Naive B cell (primary cell): Measurements from ENCODE around the gene NTRK3. TPM values are rescaled to one million over a fixed set of nuclear protein-coding genes. Genes with fewer than 3 reads are reported as not detected.
A peak's percentile ranks its signal among the peaks of the same experiment; 100 is the strongest.

ENCODE experiments used
- ATAC-seq, 2 donors: fragments of 150-1000 bp; cut with Tn5 transposase; 2 replicates each; pipeline ENCODE4 v1.10.0; 2021; ENCODE audit warnings: low read depth in 2 of 2, mild to moderate bottlenecking in 2 of 2, moderate library complexity in 2 of 2
- DNase-seq: peaks from one replicate; pipeline ENCODE4 v3.0.0; 2022
- H3K27ac Mint-ChIP-seq, 6 donors: one replicate each; pipeline ENCODE4 v1.8.0; 2020 to 2022; ENCODE audit warnings: mild to moderate bottlenecking in 6 of 6, mixed read lengths in 6 of 6, moderate library complexity in 5 of 6, inconsistent platforms in 2 of 6
- H3K27me3 Mint-ChIP-seq, 3 donors: one replicate each; pipeline ENCODE4 v1.8.0; 2021 to 2022; ENCODE audit warnings: mixed read lengths in 3 of 3, mild to moderate bottlenecking in 1 of 3
- H3K36me3 Mint-ChIP-seq, 2 donors: one replicate each; pipeline ENCODE4 v1.8.0; 2020 to 2022; ENCODE audit warnings: mixed read lengths in 2 of 2, inconsistent platforms in 1 of 2, mild to moderate bottlenecking in 1 of 2
- H3K4me1 Mint-ChIP-seq, 3 donors: one replicate each; pipeline ENCODE4 v1.8.0; 2020 to 2022; ENCODE audit warnings: mixed read lengths in 3 of 3, inconsistent platforms in 1 of 3, mild to moderate bottlenecking in 1 of 3, moderate library complexity in 1 of 3
- H3K4me3 Mint-ChIP-seq, 8 donors: one replicate each; pipeline ENCODE4 v1.8.0; 2020 to 2022; ENCODE audit warnings: mild to moderate bottlenecking in 8 of 8, mixed read lengths in 8 of 8, moderate library complexity in 8 of 8, inconsistent platforms in 2 of 8
- H3K9me3 Mint-ChIP-seq, 7 donors: one replicate each; pipeline ENCODE4 v1.8.0; 2020 to 2022; ENCODE audit warnings: mixed read lengths in 7 of 7, mild to moderate bottlenecking in 5 of 7, inconsistent platforms in 2 of 7, moderate library complexity in 1 of 7
- polyA plus RNA-seq, 6 donors: library from polyadenylated mRNA; unstranded; fragments of 300-500 nt; fragmentation: Illumina TruSeq; gene quantifications; one replicate each; pipeline ENCODE4 v1.2.3, GENCODE V29; 2021; ENCODE audit warnings: low read depth in 6 of 6

Gene NTRK3
- polyA plus RNA-seq, 6 donors from 2014 or later, result not detected

DNA sequence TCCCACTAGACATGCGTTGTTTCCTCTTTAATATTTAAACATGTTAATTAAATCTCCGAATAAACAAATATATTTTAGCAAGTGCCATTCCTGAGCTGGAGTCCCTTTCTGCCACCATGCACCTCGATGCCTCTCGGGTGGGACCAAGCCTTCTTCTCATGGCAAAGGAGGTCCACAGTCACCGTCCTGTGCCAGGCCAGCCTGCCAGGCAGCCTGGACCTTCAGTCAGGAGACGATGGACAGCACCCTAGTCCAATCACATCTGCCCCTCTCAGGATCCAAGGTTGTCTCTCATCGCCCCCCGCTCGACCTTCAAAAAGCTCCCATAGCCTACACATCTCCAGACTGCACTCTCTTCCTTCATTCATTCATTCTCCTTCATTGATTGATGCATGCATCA lies 22.6 kb downstream of the NTRK3 start:
- H3K27ac Mint-ChIP-seq, result no peak overlapping the region
- H3K36me3 Mint-ChIP-seq, result no peaks in the 10 kb centered on the region
- H3K4me3 Mint-ChIP-seq, result no peak overlapping the region
- H3K4me1 Mint-ChIP-seq, result no peaks in the 10 kb centered on the region
- ATAC-seq, result no peak
- peaks cover 0 to 5% (median 0%) of the 10 kb centered on the region in 7 donors for H3K9me3 Mint-ChIP-seq
- DNase-seq, result no peak
- peaks cover 23 to 31% (median 24%) of the 10 kb centered on the region in 3 donors for H3K27me3 Mint-ChIP-seq

DNA sequence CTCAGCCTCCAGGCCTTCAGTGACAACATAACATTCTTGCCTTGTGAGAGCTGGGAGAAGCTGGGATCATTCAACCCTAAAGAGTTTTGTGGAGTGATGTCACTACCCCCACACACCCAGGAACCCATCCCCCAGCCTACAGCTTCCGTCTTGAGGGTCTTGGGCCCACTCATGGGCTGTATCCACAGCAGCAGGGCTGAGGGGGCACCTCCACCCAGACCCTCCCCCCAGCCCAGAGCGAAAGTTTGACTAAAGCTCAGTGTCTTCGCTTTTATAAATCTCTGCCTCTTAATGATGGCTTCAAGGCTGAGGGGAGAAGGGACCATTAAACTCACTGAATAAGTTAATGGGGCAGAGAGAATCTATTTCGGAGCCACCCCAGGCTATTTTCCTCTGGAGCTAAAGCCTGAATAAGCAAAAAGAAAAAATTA lies 23.8 kb downstream of the NTRK3 start:
- Mint-ChIP-seq H3K27me3 (peaks cover 21 to 38% (median 34%) of the 10 kb centered on the region in 3 donors), H3K27ac (no peak overlapping the region), H3K4me1 (no peaks in the 10 kb centered on the region), H3K4me3 (no peak overlapping the region), H3K36me3 (no peaks in the 10 kb centered on the region), H3K9me3 (peaks cover 0 to 9% (median 0%) of the 10 kb centered on the region in 7 donors)
- DNase-seq (no peak), ATAC-seq (no peak)

DNA sequence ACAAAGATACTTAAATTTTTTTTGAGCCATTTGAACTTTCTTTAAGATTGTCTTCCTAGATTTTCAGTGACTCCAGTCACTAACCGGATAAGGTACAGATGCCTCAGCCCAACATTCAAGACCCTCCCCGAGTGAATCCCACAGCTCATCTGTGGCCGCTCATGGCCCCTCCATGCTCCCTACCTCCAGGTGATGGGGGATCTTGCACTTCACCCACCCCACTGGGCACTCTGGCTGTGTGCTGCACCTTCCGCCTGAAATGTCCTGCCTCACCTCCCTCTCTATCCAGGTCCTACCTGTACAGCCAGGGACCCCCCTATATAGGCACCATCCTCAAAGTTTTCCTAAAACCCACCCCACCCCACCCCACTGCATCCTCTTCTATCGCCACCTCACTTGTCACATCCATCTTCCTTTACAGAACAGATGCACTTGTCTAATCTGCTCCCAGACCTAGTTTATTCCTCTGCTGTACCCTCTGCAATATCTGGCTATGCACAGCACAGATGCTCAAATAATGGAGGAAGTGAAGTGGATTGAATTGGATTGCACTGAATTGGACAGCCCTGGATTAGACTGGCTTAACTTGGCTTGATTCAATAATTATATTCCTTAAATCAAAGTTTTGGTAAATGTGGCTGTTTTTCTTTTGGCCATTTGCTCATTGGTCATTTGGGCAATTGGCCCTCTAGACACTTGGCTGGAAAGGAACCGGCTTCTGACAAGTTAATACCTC lies 24.5 kb downstream of the NTRK3 start:
- no peak for DNase-seq
- Mint-ChIP-seq H3K27ac (no peak overlapping the region), H3K4me1 (no peaks in the 10 kb centered on the region), H3K4me3 (no peak overlapping the region), H3K9me3 (peaks cover 0 to 10% (median 0%) of the 10 kb centered on the region in 7 donors), H3K27me3 (peaks cover 26 to 45% (median 36%) of the 10 kb centered on the region in 3 donors), H3K36me3 (no peaks in the 10 kb centered on the region)
- ATAC-seq, result no peak

DNA sequence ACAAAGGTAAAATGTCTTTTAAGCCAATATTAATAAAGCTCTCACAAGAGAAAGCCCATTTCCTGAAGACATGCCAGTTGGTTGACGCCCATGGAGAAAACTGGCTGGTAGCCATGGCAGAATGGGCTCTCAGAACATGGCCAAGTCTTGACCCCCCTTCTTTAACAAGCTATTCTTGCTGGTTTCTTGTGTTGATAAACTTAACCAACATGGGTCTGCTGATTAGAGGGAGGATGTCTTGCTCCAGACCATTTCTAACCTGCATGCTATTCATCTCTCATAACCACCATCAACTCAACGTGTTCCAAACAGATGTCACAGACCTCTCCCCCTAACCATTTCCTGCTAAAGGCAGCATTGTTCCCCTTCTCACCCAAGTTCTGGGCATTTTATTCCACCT lies 25.7 kb downstream of the NTRK3 start:
- H3K9me3 Mint-ChIP-seq, result peaks cover 0 to 10% (median 0%) of the 10 kb centered on the region in 7 donors
- H3K27ac Mint-ChIP-seq, result no peak overlapping the region
- no peak for DNase-seq
- no peaks in the 10 kb centered on the region for H3K36me3 Mint-ChIP-seq
- no peaks in the 10 kb centered on the region for H3K4me1 Mint-ChIP-seq
- peaks cover 31 to 47% (median 31%) of the 10 kb centered on the region in 3 donors for H3K27me3 Mint-ChIP-seq
- no peak overlapping the region for H3K4me3 Mint-ChIP-seq
- no peak for ATAC-seq

DNA sequence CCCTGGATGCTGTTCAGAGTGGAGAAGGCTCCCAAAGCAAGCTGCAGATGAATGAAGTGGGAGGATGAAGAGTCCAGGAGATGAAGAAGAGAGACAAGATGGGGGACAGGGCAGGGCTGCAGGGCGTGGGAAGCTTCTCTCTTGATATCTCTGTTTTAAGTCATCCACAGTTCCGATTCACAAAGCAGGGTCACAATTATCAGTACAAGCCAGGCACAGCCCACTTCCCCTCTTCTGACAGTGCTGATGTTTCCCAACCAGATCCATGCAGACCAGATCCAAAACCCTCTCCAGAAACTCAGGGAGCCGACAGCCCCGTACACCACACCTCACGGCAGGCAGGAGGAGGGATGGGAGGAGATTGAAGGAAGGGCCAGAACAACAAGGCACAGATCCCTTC lies 31.1 kb downstream of the NTRK3 start:
- H3K4me1 Mint-ChIP-seq, result no peaks in the 10 kb centered on the region
- DNase-seq (no peak), ATAC-seq (no peak)
- H3K36me3 Mint-ChIP-seq, result no peaks in the 10 kb centered on the region
- peaks cover 0 to 10% (median 0%) of the 10 kb centered on the region in 7 donors for H3K9me3 Mint-ChIP-seq
- H3K27me3 Mint-ChIP-seq, result peaks cover 21 to 33% (median 23%) of the 10 kb centered on the region in 3 donors
- H3K4me3 Mint-ChIP-seq, result no peak overlapping the region
- H3K27ac Mint-ChIP-seq, result peak overlapping the region in 2 of 6 donors; percentile 21 to 58

DNA sequence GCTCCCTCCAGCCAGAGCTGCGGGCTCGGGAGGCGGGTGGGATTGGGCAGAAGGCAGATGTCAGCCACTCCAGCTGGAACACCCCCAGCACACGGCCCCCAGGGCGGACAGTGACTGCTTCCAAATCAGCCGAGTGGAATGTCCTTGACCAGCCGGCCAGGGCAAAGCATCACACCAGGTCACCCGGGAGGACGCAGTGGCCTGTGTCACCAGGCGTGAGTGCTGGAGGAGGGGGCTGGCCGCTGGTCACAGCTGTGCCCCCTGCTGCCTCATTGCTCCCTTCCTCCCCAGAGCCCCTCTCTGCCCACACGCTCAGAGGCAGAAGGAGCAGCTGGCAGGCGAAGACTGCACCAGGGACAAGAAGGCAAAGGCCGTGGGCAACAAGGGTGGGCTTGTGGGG lies 33.5 kb downstream of the NTRK3 start:
- no peaks in the 10 kb centered on the region for H3K4me1 Mint-ChIP-seq
- peaks cover 0 to 3% (median 0%) of the 10 kb centered on the region in 7 donors for H3K9me3 Mint-ChIP-seq
- no peaks in the 10 kb centered on the region for H3K36me3 Mint-ChIP-seq
- ATAC-seq (no peak), DNase-seq (no peak)
- H3K27ac Mint-ChIP-seq, result no peak overlapping the region
- H3K27me3 Mint-ChIP-seq, result peaks cover 14 to 25% (median 16%) of the 10 kb centered on the region in 3 donors
- no peak overlapping the region for H3K4me3 Mint-ChIP-seq

DNA sequence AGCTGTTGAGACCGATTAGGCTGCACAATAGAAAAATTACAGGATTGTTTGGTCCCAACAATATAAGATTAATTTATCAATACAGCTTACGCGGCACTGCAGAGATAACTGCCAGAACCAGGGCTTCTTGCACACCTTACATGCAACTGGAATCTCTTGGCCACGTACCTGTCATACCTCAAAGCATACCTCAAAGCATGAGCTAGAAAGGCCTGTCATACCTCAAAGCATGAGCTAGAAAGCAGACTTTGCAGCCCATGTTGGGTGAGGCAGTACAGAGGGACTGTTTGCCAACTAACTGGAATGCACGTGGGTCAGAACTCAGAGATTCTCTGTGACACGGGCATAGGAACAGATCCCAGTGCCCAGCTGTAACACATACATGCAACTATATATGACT lies 34.7 kb downstream of the NTRK3 start:
- Mint-ChIP-seq H3K36me3 (no peaks in the 10 kb centered on the region), H3K4me1 (no peaks in the 10 kb centered on the region), H3K27me3 (peaks cover 7 to 14% (median 11%) of the 10 kb centered on the region in 3 donors), H3K9me3 (peaks cover 0 to 7% (median 2%) of the 10 kb centered on the region in 7 donors), H3K27ac (no peak overlapping the region), H3K4me3 (no peak overlapping the region)
- DNase-seq, result no peak
- ATAC-seq, result no peak

DNA sequence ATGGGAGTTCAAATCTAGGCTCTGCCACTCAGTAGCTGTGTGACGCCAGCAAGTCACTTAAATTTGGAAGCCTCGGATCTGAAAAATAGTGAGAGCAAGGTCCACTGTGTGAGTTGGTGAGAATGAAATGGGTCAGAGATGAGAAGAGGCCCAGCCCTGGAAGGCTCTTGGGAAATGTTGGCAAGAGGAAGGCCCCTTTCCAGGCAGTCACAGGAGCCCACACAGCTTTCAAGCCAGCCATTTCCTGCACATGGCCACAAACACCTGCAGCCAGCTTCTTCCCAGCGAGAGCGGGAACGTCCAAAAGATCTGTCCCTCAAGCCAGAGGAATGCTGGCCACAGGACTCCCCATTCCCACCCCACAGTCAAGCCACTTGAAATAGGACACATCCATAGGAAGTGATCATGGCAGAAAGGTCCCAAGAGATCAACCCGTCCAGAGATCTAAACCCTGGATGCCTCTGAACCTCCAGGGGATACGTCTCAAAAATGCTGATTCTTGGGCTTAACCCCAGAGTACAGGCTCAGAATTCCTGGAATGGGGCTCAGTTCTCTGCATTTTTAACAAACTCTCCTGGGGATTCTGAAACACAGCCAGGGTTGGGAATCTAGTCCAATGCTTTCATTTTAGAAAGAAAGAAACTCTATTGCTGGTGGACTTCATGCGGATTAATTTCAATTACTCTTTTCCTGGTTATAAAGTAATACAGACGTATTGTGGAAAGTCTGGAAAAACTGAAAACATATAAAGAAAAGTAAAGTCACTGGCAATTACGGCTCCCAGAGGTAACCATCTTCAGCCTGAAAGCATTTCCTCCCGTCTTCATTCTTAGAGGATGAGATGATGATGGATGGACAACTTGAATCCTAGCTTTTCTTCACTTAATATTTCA lies 35.9 kb downstream of the NTRK3 start:
- ATAC-seq (no peak), DNase-seq (no peak)
- Mint-ChIP-seq H3K4me1 (no peaks in the 10 kb centered on the region), H3K27ac (no peak overlapping the region), H3K9me3 (peaks cover 0 to 10% (median 2%) of the 10 kb centered on the region in 7 donors), H3K36me3 (no peaks in the 10 kb centered on the region), H3K27me3 (peaks cover 5 to 12% (median 9%) of the 10 kb centered on the region in 3 donors), H3K4me3 (no peak overlapping the region)

DNA sequence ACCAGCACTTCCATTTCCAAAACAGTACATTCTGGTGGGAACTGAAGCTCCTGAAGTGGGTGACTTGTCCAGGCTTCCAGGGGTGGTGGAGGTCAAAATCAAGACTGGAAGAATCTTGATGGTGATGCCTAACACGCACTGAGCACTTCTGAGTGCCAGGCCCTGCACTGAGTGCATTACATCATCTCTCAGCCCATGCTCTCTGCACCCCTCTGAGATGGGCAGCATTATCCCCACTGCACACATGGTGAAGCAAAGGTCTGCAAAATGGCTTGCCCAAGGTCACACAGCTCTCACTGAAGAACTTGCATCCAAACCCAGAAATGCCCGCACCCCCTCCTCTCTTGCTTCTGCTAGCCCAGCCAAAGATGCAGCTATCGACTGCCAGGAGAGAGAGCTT lies 36.9 kb downstream of the NTRK3 start:
- Mint-ChIP-seq H3K27me3 (peaks cover 0 to 5% (median 1%) of the 10 kb centered on the region in 3 donors), H3K27ac (no peak overlapping the region), H3K9me3 (peaks cover 0 to 10% (median 2%) of the 10 kb centered on the region in 7 donors), H3K4me1 (no peaks in the 10 kb centered on the region), H3K4me3 (no peak overlapping the region), H3K36me3 (no peaks in the 10 kb centered on the region)
- ATAC-seq, result no peak
- DNase-seq, result no peak

DNA sequence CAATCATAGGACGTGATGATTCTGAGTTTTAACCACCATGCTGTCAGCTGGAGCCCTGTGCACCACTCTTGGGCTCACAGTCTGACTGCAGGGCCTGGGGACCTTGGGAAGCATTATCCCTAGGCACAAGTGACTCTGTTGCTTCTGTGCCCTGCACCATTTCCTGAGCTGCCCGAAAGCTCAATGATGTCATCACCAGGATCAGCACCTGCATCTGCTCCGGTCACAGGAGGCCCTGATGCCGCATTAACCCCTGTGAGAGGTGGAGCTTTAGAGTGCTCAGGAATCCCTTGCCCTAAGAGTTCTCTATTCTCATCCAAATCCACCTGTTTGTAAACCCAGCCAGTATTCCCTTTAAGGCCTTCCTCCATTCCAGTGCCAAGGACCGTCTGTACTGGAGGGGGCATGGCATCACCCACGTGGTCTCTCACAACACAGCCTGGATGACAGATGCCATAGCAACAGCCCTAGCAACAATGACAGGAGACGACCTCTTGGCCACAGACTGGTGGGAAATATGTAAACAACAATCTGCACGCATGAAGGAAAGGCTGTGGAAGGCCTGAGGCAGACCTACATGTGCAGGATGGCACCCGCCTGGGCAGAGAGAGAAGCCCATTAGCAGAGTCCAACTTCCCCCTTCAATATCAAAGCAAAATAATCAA lies 37.9 kb downstream of the NTRK3 start:
- H3K27me3 Mint-ChIP-seq, result peaks cover 0 to 7% (median 0%) of the 10 kb centered on the region in 3 donors
- no peak for DNase-seq
- H3K4me1 Mint-ChIP-seq, result peaks cover 0 to 3% (median 0%) of the 10 kb centered on the region in 3 donors
- H3K27ac Mint-ChIP-seq, result no peak overlapping the region
- no peaks in the 10 kb centered on the region for H3K36me3 Mint-ChIP-seq
- peaks cover 0 to 10% (median 2%) of the 10 kb centered on the region in 7 donors for H3K9me3 Mint-ChIP-seq
- H3K4me3 Mint-ChIP-seq, result no peak overlapping the region
- ATAC-seq, result no peak

DNA sequence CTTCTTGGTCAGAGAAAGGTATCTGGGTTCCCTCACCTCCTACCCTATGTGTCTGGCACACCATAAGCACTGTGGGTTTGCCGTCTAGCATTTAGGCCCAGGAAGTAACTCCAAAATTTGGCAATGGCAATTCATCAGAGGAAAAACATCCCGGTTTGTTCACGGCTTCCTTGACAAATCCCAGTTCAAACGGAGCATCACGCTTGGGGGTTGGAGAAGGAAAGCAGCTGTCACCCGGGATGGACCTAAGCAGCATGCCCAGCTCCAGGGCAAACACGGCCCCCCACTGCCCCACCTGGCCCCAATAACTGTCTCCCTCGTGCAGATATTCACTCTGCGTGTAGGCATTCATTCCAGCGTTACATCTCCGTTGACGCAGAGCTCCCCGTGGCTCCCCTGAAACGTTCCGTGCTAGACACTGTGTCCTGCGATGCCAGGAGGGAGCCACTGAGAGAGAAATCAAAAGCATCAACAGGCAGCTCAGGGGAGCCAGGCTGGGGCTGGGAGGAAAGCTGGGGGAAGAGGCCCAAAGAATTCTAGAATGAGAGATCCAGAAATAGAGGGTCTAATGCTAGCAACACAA lies 41.4 kb downstream of the NTRK3 start:
- peaks cover 0 to 10% (median 2%) of the 10 kb centered on the region in 7 donors for H3K9me3 Mint-ChIP-seq
- no peak for DNase-seq
- H3K27ac Mint-ChIP-seq, result no peak overlapping the region
- no peak overlapping the region for H3K4me3 Mint-ChIP-seq
- H3K4me1 Mint-ChIP-seq, result peaks cover 0 to 3% (median 0%) of the 10 kb centered on the region in 3 donors
- no peak for ATAC-seq
- peaks cover 0 to 4% (median 0%) of the 10 kb centered on the region in 3 donors for H3K27me3 Mint-ChIP-seq
- H3K36me3 Mint-ChIP-seq, result no peaks in the 10 kb centered on the region

DNA sequence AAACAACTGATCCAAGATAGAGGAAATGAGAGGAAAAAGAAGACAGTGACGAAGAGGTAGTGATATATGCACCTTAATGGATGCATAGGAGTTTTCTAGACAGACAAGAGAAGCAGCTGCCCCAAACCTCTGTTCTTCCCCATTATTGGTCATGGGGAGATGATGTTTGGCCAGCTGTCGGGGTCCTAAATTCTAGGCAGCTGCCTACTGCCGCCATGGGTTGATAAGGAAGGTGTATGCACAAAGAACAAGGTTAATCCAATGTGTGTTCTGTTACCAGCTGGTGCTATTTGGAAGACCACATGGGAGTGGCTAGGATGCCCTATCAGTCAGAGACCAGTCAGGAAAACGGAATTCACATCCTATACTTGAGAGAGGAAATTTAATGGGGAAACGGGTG lies 47.4 kb downstream of the NTRK3 start:
- no peaks in the 10 kb centered on the region for H3K4me1 Mint-ChIP-seq
- ATAC-seq, result no peak

DNA sequence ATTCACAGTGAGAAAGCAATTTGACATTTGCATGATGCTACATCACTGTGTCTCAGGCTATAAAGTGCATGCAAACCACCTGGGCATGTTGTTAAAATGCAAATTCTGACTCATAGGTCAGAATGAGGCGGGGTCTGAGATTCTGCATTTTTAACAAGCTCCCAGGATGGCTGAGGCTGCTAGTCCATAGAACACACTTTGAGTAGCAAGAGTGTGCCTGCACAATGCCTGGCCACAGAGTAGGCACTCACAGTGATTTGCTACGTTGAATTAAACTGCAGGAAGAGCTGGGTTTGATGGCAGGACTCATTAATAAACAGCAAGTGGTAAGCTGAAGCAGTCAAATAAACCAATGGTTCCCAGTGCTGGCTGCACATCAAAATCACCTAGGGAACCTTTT lies 48.1 kb downstream of the NTRK3 start:
- H3K9me3 Mint-ChIP-seq, result peaks cover 0 to 2% (median 0%) of the 10 kb centered on the region in 7 donors
- H3K27ac Mint-ChIP-seq, result no peak overlapping the region
- ATAC-seq (no peak), DNase-seq (no peak)
- no peak overlapping the region for H3K4me3 Mint-ChIP-seq
- no peaks in the 10 kb centered on the region for H3K4me1 Mint-ChIP-seq
- H3K27me3 Mint-ChIP-seq, result peaks cover 9 to 18% (median 12%) of the 10 kb centered on the region in 3 donors
- H3K36me3 Mint-ChIP-seq, result no peaks in the 10 kb centered on the region

More for the DNA sequence above, 47.4 kb downstream of the NTRK3 start:
- Mint-ChIP-seq H3K36me3 (no peaks in the 10 kb centered on the region), H3K27me3 (peaks cover 9 to 17% (median 13%) of the 10 kb centered on the region in 3 donors), H3K9me3 (peaks cover 0 to 2% (median 0%) of the 10 kb centered on the region in 7 donors), H3K27ac (peak overlapping the region in 1 of 6 donors; percentile 54), H3K4me3 (no peak overlapping the region)
- no peak for DNase-seq
